NB4 (cell line): ENCODE data around the gene PHYKPL.

ENCODE experiments used
- POLR2A ChIP-seq: IDR thresholded peaks from 2 replicates; pipeline ENCODE4 v1.6.1; 2011; ENCODE audit warnings: mild to moderate bottlenecking; ENCODE audit not compliant: insufficient read length; ENCODE audit errors: extremely low read depth
- TF ChIP-seq, protein P1 (sequence below): IDR thresholded peaks from one replicate; pipeline ENCODE4 v1.5.1; 2012; ENCODE audit warnings: low read depth, low read length

DNA sequence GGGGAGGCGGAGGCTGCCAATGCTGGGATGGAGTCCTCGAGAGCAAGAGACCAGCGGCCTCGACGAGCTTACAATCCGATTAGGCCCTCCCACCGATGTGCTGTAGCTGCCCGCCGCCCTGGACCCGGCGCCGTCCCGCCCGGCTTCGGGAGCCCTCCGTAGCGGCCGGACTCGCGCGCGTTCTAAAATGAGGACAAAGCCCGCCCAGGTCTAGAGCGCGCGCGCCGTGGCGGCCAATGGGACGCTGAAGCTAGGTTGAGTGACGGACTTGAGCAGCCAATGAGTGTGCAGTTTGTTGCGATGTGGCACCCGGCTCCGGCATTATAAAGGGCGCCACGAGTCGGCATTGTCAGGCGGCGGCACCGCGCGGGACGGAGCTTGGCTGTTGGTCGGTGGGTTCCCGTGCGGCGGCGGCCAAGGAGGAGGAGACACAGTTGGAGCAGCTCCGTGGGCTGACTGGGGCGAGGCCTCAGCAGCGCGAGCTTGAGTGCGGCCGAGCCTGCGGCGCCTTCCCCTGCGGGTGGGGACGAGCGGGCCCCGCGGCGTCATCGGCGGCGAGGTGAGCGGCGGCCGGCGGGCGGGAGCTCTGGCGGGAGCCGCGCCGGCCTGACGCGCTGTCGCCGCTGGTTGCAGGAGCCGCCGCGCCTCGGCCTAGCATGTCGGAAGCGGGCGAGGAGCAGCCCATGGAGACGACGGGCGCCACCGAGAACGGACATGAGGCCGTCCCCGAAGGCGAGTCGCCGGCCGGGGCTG lies 28.2 kb downstream of the PHYKPL start, which contains the start of gene HNRNPAB:
- TF ChIP-seq, protein P1, sequence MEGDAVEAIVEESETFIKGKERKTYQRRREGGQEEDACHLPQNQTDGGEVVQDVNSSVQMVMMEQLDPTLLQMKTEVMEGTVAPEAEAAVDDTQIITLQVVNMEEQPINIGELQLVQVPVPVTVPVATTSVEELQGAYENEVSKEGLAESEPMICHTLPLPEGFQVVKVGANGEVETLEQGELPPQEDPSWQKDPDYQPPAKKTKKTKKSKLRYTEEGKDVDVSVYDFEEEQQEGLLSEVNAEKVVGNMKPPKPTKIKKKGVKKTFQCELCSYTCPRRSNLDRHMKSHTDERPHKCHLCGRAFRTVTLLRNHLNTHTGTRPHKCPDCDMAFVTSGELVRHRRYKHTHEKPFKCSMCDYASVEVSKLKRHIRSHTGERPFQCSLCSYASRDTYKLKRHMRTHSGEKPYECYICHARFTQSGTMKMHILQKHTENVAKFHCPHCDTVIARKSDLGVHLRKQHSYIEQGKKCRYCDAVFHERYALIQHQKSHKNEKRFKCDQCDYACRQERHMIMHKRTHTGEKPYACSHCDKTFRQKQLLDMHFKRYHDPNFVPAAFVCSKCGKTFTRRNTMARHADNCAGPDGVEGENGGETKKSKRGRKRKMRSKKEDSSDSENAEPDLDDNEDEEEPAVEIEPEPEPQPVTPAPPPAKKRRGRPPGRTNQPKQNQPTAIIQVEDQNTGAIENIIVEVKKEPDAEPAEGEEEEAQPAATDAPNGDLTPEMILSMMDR: no peak
- peak; percentile 98 for TF ChIP-seq POLR2A
